Thoracic aorta (tissue), 2 donors: Measurements from ENCODE around the gene NME9. TPM values are rescaled to one million over a fixed set of nuclear protein-coding genes. Genes with fewer than 3 reads are reported as not detected.

Experiments
- ATAC-seq: fragments of 150-250 bp; one replicate; pipeline ENCODE4 v1.8.0; 2017; ENCODE audit warnings: low read depth; ENCODE audit not compliant: insufficient number of reproducible peaks, low FRiP score
- DNase-seq: peaks from one replicate; pipeline ENCODE4 v3.0.0-alpha.2; 2020; ENCODE audit warnings: low spot score
- H3K27ac ChIP-seq, 2 donors: fragments of 200-600 bp; sonication (generic); 1 replicate in 1 of 2; 2 replicates in 1 of 2; pipeline ENCODE4 v1.5.1; 2016; ENCODE audit warnings: mild to moderate bottlenecking in 2 of 2, moderate library complexity in 2 of 2
- H3K27me3 ChIP-seq: fragments of 200-600 bp; sonication (generic); replicated peaks from 2 replicates; pipeline ENCODE4 v1.6.0; 2016; ENCODE audit warnings: mild to moderate bottlenecking; ENCODE audit not compliant: insufficient read depth
- H3K36me3 ChIP-seq: fragments of 200-600 bp; sonication (generic); one replicate; pipeline ENCODE4 v1.5.1; 2016
- H3K4me1 ChIP-seq, 2 donors: fragments of 200-600 bp; sonication (generic); 1 replicate in 1 of 2; 2 replicates in 1 of 2; pipeline versions ENCODE4 v1.5.1 to v1.6.0; 2016; ENCODE audit warnings: low read depth in 2 of 2, mild to moderate bottlenecking in 1 of 2; ENCODE audit not compliant: control insufficient read depth in 1 of 2
- H3K4me3 ChIP-seq: fragments of 200-600 bp; sonication (generic); 2 replicates; pipeline ENCODE4 v1.5.1; 2016; ENCODE audit warnings: mild to moderate bottlenecking
- H3K9me3 ChIP-seq: fragments of 200-600 bp; sonication (generic); 2 replicates; pipeline ENCODE4 v1.5.1; 2016
- CTCF ChIP-seq: fragments of 200-600 bp; sonication (generic); IDR thresholded peaks from one replicate; pipeline ENCODE4 v1.5.1; 2019; ENCODE audit warnings: antibody characterized with exemption
- total RNA-seq, 2 donors: library from RNA; depleted of rRNA; stranded (reverse); fragments of >200 nt; gene quantifications; one replicate each; pipeline versions ENCODE4 v1.1.0 to v1.2.3, GENCODE V29; 2016

NME9 gene
- total RNA-seq, 2 donors from 2014 or later, result not detected

- H3K27ac ChIP-seq, result no peak overlapping the region
- no peak for TF ChIP-seq CTCF
- no peaks in the 10 kb centered on the region for H3K9me3 ChIP-seq
- DNase-seq (no peak), ATAC-seq (no peak)
- no peak overlapping the region for H3K4me3 ChIP-seq
- no peaks in the 10 kb centered on the region for H3K36me3 ChIP-seq
- peaks cover 14 to 64% of the 10 kb centered on the region in 2 donors for H3K4me1 ChIP-seq
- H3K27me3 ChIP-seq, result no peaks in the 10 kb centered on the region
These were observed 41.7 kb upstream of the NME9 start for GRCh38 chr3:138371070-138371965.

DNA sequence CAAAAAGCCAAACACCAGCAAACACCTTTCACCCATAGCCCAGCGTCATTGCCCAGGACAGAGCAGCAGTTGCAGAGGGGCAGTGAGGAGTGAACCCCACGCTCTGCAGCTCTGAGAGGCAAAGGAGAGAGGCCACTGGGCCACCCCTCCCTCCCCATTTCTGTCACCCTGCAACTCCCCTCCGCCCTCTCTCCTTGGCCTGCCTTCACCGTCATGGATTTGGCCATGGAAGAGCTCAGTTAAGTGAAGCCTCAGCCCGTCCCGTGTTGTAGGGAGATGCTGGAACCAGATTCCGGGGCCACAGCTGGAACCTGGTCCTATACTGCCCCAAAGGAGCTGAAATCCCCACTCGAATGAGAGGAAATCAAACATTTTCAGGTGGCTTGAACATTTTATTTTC lies 40.7 kb upstream of the NME9 start:
- no peaks in the 10 kb centered on the region for H3K36me3 ChIP-seq
- H3K9me3 ChIP-seq, result no peaks in the 10 kb centered on the region
- no peak overlapping the region for H3K4me3 ChIP-seq
- TF ChIP-seq CTCF, result no peak
- H3K27ac ChIP-seq, result no peak overlapping the region
- DNase-seq, result no peak
- peaks cover 14 to 59% of the 10 kb centered on the region in 2 donors for H3K4me1 ChIP-seq
- no peak for ATAC-seq
- H3K27me3 ChIP-seq, result no peaks in the 10 kb centered on the region

DNA sequence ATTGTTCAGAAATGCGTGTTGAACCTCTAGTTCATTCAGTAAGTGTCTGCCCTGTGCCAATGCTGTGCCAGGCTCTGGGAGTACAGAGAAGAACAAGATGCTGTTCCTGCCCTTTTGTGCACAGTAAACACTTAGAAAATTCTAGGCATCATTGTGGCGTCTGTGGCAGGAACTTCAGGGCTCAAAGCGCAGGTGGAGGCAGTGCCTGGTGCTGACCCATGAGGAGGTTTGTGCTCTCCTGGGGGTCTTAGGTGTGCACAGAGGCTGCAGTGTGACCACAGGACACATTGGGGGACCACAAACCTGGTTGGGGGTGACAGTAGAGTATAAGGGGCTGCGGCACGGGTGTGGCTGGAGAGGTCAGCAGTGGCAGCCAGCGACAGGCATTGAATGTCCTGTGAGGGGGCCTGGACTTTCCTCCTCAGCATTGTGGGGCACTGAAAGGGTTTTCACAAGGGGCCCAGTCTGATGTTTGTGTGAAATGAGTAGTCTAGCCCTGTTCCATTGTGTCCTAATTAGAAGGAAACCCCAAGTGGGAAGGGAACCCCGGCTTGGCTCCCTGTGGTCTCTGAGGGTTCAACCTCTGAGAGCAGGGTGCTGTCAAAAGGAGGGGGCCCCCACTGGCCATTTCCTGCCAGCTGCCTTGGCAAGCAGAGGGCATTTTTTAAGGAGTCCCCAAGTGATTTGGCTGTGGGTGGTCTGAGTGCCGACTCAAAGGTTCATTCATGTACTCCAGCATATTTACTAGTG lies 39.7 kb upstream of the NME9 start:
- ATAC-seq (no peak), DNase-seq (no peak)
- no peak overlapping the region for H3K4me3 ChIP-seq
- peaks cover 9 to 58% of the 10 kb centered on the region in 2 donors for H3K4me1 ChIP-seq
- H3K9me3 ChIP-seq, result no peaks in the 10 kb centered on the region
- H3K27me3 ChIP-seq, result no peaks in the 10 kb centered on the region
- H3K36me3 ChIP-seq, result no peaks in the 10 kb centered on the region
- no peak for TF ChIP-seq CTCF
- no peak overlapping the region for H3K27ac ChIP-seq

GRCh38 chr3:138367911-138368310 lies 38.3 kb upstream of the NME9 start:
- Histone ChIP-seq H3K27me3 (no peaks in the 10 kb centered on the region), H3K9me3 (no peaks in the 10 kb centered on the region), H3K4me3 (no peak overlapping the region), H3K27ac (no peak overlapping the region), H3K36me3 (no peaks in the 10 kb centered on the region), H3K4me1 (peaks cover 7 to 60% of the 10 kb centered on the region in 2 donors)
- TF ChIP-seq CTCF, result no peak
- ATAC-seq (no peak), DNase-seq (peak; percentile 34)

- Histone ChIP-seq H3K36me3 (no peaks in the 10 kb centered on the region), H3K4me1 (peaks cover 7 to 55% of the 10 kb centered on the region in 2 donors), H3K27ac (no peak overlapping the region), H3K9me3 (no peaks in the 10 kb centered on the region), H3K27me3 (no peaks in the 10 kb centered on the region), H3K4me3 (no peak overlapping the region)
- DNase-seq (no peak), ATAC-seq (no peak)
- TF ChIP-seq CTCF, result no peak
These were observed 37.7 kb upstream of the NME9 start for GRCh38 chr3:138367326-138367850.
